HepG2 (cell line): ENCODE data around the gene ZACN. TPM values are rescaled to one million over a fixed set of nuclear protein-coding genes. Genes with fewer than 3 reads are reported as not detected.

ENCODE experiments used
- ATAC-seq: fragments of 200-7000 bp; cut with Tn5 transposase; 3 replicates; pipeline ENCODE4 v1.9.1; 2020; ENCODE audit warnings: mild to moderate bottlenecking, moderate library complexity
- BruUV-seq: library from RNA; stranded (reverse); fragments of 400-500 nt; replicated peaks from 2 replicates; lab custom pipeline; 2021; lab: Mats Ljungman, UMichigan
- CTCF ChIA-PET: fragments of 300-600 bp; formaldehyde crosslinking; extraction: SDS; loops from one replicate; lab custom pipeline; 2021; ENCODE audit warnings: low total read pairs, inconsistent platforms, low intra/inter-chr PET ratio; lab: Yijun Ruan, JAX
- POLR2A ChIA-PET: fragments of 350-600 bp; sonication (Branson Sonifier 250); formaldehyde crosslinking; loops from one replicate; lab custom pipeline; 2020; ENCODE audit warnings: antibody characterized with exemption, inconsistent platforms; lab: Yijun Ruan, JAX
- DNase-seq: peaks from one replicate; pipeline ENCODE4 v3.0.0-alpha.2; 2015; ENCODE audit warnings: low spot score
- FAIRE-seq: peaks from 3 replicates; lab custom pipeline; 2011; peaks lifted over from hg19 to GRCh38; lab: Jason Lieb, UNC
- H2AFZ ChIP-seq: one replicate; pipeline ENCODE4 v1.6.1; 2011; ENCODE audit warnings: low read length, inconsistent platforms
- H3K27ac ChIP-seq: fragments of 300-600 bp; 3 replicates; pipeline ENCODE4 v1.8.0; 2011; ENCODE audit warnings: mixed run types, mild to moderate bottlenecking, mixed read lengths, low read length, inconsistent platforms; ENCODE audit not compliant: insufficient read depth; ENCODE audit errors: extremely low read length
- H3K27me3 ChIP-seq, 2 experiments: fragments of 200-600 bp in 1 of 2; 2 replicates in 1 of 2; 3 replicates in 1 of 2; pipeline versions ENCODE4 v1.6.0 to v1.8.0; 2011; ENCODE audit warnings: low read length in 2 of 2, mild to moderate bottlenecking in 2 of 2, moderate library complexity in 2 of 2, inconsistent platforms in 1 of 2; ENCODE audit not compliant: insufficient read depth in 2 of 2, control insufficient read depth in 1 of 2
- H3K36me3 ChIP-seq, 2 experiments: fragments of 200-600 bp in 1 of 2; replicated peaks in 1 of 2; 2 replicates in 1 of 2; 3 replicates in 1 of 2; pipeline versions ENCODE4 v1.5.1 to v1.8.0; 2011; ENCODE audit warnings: low read length in 2 of 2, inconsistent platforms in 1 of 2; ENCODE audit not compliant: insufficient read depth in 2 of 2, control insufficient read depth in 1 of 2
- H3K4me1 ChIP-seq: 2 replicates; pipeline ENCODE4 v1.5.1; 2012; ENCODE audit warnings: low read length, inconsistent platforms; ENCODE audit not compliant: insufficient read depth
- H3K4me2 ChIP-seq: 2 replicates; pipeline ENCODE4 v1.6.0; 2011; ENCODE audit warnings: low read depth, low read length, inconsistent platforms
- H3K4me3 ChIP-seq, 3 experiments: fragments of 200-600 bp in 1 of 3; sonication (generic), shearing (Covaris generic) in 1 of 3; replicated peaks in 1 of 3; 2 replicates each; pipeline ENCODE4 v1.5.1; 2011 to 2016; ENCODE audit warnings: low read length in 3 of 3, inconsistent platforms in 2 of 3, low read depth in 2 of 3, mild to moderate bottlenecking in 2 of 3, control low read depth in 1 of 3, mixed read lengths in 1 of 3; ENCODE audit not compliant: insufficient read depth in 1 of 3
- H3K79me2 ChIP-seq: one replicate; pipeline ENCODE4 v1.6.1; 2011; ENCODE audit warnings: low read length, inconsistent platforms; ENCODE audit not compliant: insufficient read depth
- H3K9ac ChIP-seq: 2 replicates; pipeline ENCODE4 v1.6.0; 2011; ENCODE audit warnings: mild to moderate bottlenecking, low read depth, low read length, inconsistent platforms; ENCODE audit not compliant: insufficient read depth
- H3K9me3 ChIP-seq: 2 replicates; pipeline ENCODE4 v1.5.1; 2012; ENCODE audit warnings: mild to moderate bottlenecking, low read length
- H4K20me1 ChIP-seq: 2 replicates; pipeline ENCODE4 v1.6.0; 2011; ENCODE audit warnings: inconsistent platforms, mild to moderate bottlenecking, low read length, moderate library complexity; ENCODE audit not compliant: insufficient read depth
- CTCF ChIP-seq: sonication (generic); formaldehyde crosslinking; IDR thresholded peaks from 2 replicates; pipeline ENCODE4 v1.5.0; 2020; ENCODE audit warnings: mild to moderate bottlenecking, missing genetic modification reagents, moderate library complexity
- ELF3 ChIP-seq: IDR thresholded peaks from 2 replicates; pipeline ENCODE4 v1.6.1; 2016; ENCODE audit warnings: missing genetic modification reagents, missing compliant biosample characterization
- HNRNPL ChIP-seq: fragments of 200-400 bp; formaldehyde crosslinking; IDR thresholded peaks from 2 replicates; pipeline ENCODE4 v1.6.1; 2017; ENCODE audit warnings: mild to moderate bottlenecking, low read depth, low read length
- IKZF1 ChIP-seq: fragments of 450-650 bp; IDR thresholded peaks from 2 replicates; pipeline ENCODE4 v1.7.1; 2016
- MBD4 ChIP-seq: IDR thresholded peaks from 2 replicates; pipeline ENCODE4 v1.6.1; 2012; ENCODE audit warnings: low read length, inconsistent platforms, borderline replicate concordance
- MNT ChIP-seq: fragments of 450-650 bp; IDR thresholded peaks from 2 replicates; pipeline ENCODE4 v1.6.1; 2016
- RAD21 ChIP-seq: fragments of 450-650 bp; formaldehyde crosslinking; IDR thresholded peaks from 2 replicates; pipeline ENCODE4 v1.5.0; 2020; ENCODE audit warnings: mild to moderate bottlenecking
- STAG1 ChIP-seq: sonication (generic); formaldehyde crosslinking; IDR thresholded peaks from 2 replicates; pipeline ENCODE4 v1.4.0; 2020; ENCODE audit warnings: missing genetic modification reagents
- TEF ChIP-seq: sonication (generic); formaldehyde crosslinking; IDR thresholded peaks from 2 replicates; pipeline ENCODE4 v1.5.0; 2020; ENCODE audit warnings: missing genetic modification reagents
- ZFP36L2 ChIP-seq: sonication (generic); formaldehyde crosslinking; IDR thresholded peaks from 2 replicates; pipeline ENCODE4 v1.4.0; 2020; ENCODE audit warnings: missing genetic modification reagents
- ZNF460 ChIP-seq: sonication (generic); formaldehyde crosslinking; IDR thresholded peaks from 2 replicates; pipeline ENCODE4 v1.5.1; 2020; ENCODE audit warnings: missing genetic modification reagents, mild to moderate bottlenecking, borderline replicate concordance
- ZNF562 ChIP-seq: sonication (generic); formaldehyde crosslinking; IDR thresholded peaks from 2 replicates; pipeline ENCODE4 v1.8.0; 2022; ENCODE audit warnings: missing genetic modification reagents, borderline replicate concordance
- ZNF768 ChIP-seq: sonication (generic); formaldehyde crosslinking; IDR thresholded peaks from 2 replicates; pipeline ENCODE4 v1.4.0; 2020; ENCODE audit warnings: missing genetic modification reagents
- WGBS: methylation state at CpG from one replicate; pipeline ENCODE4 v1.1.6; 2017; ENCODE audit warnings: low lambda C conversion rate; 5-methylcytosine and 5-hydroxymethylcytosine counted together
- in situ Hi-C: cut with HindIII; loops from 2 replicates; pipeline ENCODE4 v1.10.0; 2017; ENCODE audit warnings: low pct_unique_long_range_greater_than_20kb; ENCODE audit not compliant: extremely low pct_ligation_motif_present
- intact Hi-C: fragments of 100-400 bp; cut with micrococcal nuclease; formaldehyde crosslinking; loops from one replicate; pipeline ENCODE4 v1.10.0; 2022; ENCODE audit not compliant: unreplicated experiment
- polyA plus RNA-seq, 8 experiments: library from polyadenylated mRNA; depleted of rRNA in 3 of 8; stranded (reverse) in 7 of 8; unstranded in 1 of 8; fragments of >200 nt; fragmentation: Illumina TruSeq in 4 of 8; extraction: Trizol in 4 of 8; gene quantifications; 2 replicates each; pipeline versions ENCODE4 v1.2.1 to v1.2.3, GENCODE V29; 2011 to 2016; ENCODE audit warnings: low read depth in 4 of 8, missing spikeins in 1 of 8, mixed read lengths in 1 of 8; ENCODE audit not compliant: insufficient read depth in 1 of 8
- total RNA-seq, 5 experiments: library from RNA; depleted of rRNA; stranded (reverse); fragments of >200 nt; fragmentation: Illumina TruSeq; extraction: Trizol; gene quantifications; 2 replicates each; pipeline ENCODE4 v1.2.3, GENCODE V29; 2016; ENCODE audit warnings: low read depth in 1 of 5

The ZACN gene
- total and polyA plus RNA-seq, 2 of the 13 experiments (the other 11 are each of a cell fraction or from before 2014, with no cell fraction given): 0.11 to 0.15 TPM

GRCh38 chr17:76123191-76123499, 44.2 kb downstream of the ZACN start:
- in situ Hi-C loops: loop anchor here (5.0 kb wide), 2 partner anchors 34 to 154 kb away; no protein-coding TSS in a partner anchor
- Histone ChIP-seq H3K79me2 (no peaks in the 10 kb centered on the region), H3K4me1 (peaks cover 28% of the 10 kb centered on the region), H3K4me3 (no peak overlapping the region), H3K4me2 (no peak overlapping the region), H3K9me3 (no peaks in the 10 kb centered on the region), H2AFZ (no peak overlapping the region), H3K9ac (no peak overlapping the region), H3K27me3 (peaks cover 0 to 13% of the 10 kb centered on the region in 2 experiments; a peak in 3 of 5 replicates), H3K36me3 (no peaks in the 10 kb centered on the region), H3K27ac (no peak overlapping the region), H4K20me1 (no peaks in the 10 kb centered on the region)
- CTCF ChIA-PET: interaction anchor here (3.8 to 5.1 kb wide), 3 partner anchors 24 to 156 kb away, joined by 35 to 78 read pairs (median 50); no protein-coding TSS in a partner anchor
- no peak for DNase-seq
- FAIRE-seq: no peak
- TF ChIP-seq TEF (CRISPR knock-in tag) (no peak), ELF3 (CRISPR knock-in tag) (no peak), IKZF1 (0 out of 2 replicates have a peak, but pooled peaks have one; percentile 34), ZNF562 (no peak), ZNF460 (peak; percentile 56; the same call in 1 of the 2 replicates)
- no TSS peak for BruUV-seq
- intact Hi-C loops: no loop called here
- no peak for ATAC-seq
- WGBS: 66% methylated on average over 5 of the region's 5 CpGs
- POLR2A ChIA-PET: interaction anchor here (0.9 to 2.8 kb wide), 5 partner anchors 9 to 142 kb away, joined by 3 to 13 read pairs (median 4); partner anchors contain the start of genes EXOC7 and UBALD2

- Histone ChIP-seq H3K4me3 (no peak overlapping the region), H3K9ac (no peak overlapping the region), H4K20me1 (no peaks in the 10 kb centered on the region), H3K9me3 (no peaks in the 10 kb centered on the region), H3K36me3 (no peaks in the 10 kb centered on the region), H2AFZ (no peak overlapping the region), H3K79me2 (no peaks in the 10 kb centered on the region), H3K27me3 (peaks cover 0 to 13% of the 10 kb centered on the region in 2 experiments; a peak in 3 of 5 replicates), H3K27ac (no peak overlapping the region), H3K4me2 (no peak overlapping the region), H3K4me1 (peaks cover 24% of the 10 kb centered on the region)
- ATAC-seq: peak; percentile 18
- FAIRE-seq: no peak
- intact Hi-C loops: no loop called here
- in situ Hi-C loops: loop anchor here (5.0 kb wide), 2 partner anchors 33 to 153 kb away; no protein-coding TSS in a partner anchor
- ChIA-PET CTCF (interaction anchor here (1.0 to 5.1 kb wide), 6 partner anchors 23 to 155 kb away, joined by 3 to 78 read pairs (median 23); no protein-coding TSS in a partner anchor), POLR2A (interaction anchor here (0.9 to 2.8 kb wide), 8 partner anchors 8 to 141 kb away, joined by 3 to 13 read pairs (median 4); partner anchors contain the start of genes EXOC7 and UBALD2)
- 17% methylated on average over 7 of the region's 9 CpGs for WGBS
- no peak for DNase-seq
- no TSS peak for BruUV-seq
- 0 out of 2 replicates have a peak, but pooled peaks have one; percentile 72 for TF ChIP-seq HNRNPL
- peak; percentile 50; the same call in 1 of the 2 replicates for TF ChIP-seq MNT
- TF ChIP-seq MBD4: no peak
- TF ChIP-seq RAD21: peak; percentile 48
- no peak for TF ChIP-seq ZFP36L2 (CRISPR knock-in tag)
- peak; percentile 65 for TF ChIP-seq STAG1
- peak; percentile 64 for TF ChIP-seq CTCF (CRISPR knock-in tag)
- peak; percentile 85 for TF ChIP-seq ZNF768 (CRISPR knock-in tag)
Observed at GRCh38 chr17:76123749-76124581, 45.0 kb downstream of the ZACN start.
